GM10266 (cell line): ENCODE measurements around the gene EBF4.

ENCODE experiments used
- DNase-seq: peaks from one replicate; pipeline ENCODE4 v3.0.0; 2012; ENCODE audit errors: extremely low spot score
- CTCF ChIP-seq: IDR thresholded peaks from 2 replicates; pipeline ENCODE4 v1.5.1; 2012; ENCODE audit warnings: mild to moderate bottlenecking, low read depth; ENCODE audit not compliant: control insufficient read depth, insufficient read depth; ENCODE audit errors: missing control alignments

Gene EBF4

GRCh38 chr20:2755451-2756055, 63.0 kb downstream of the EBF4 start:
- TF ChIP-seq CTCF: no peak

GRCh38 chr20:2756056-2756611, 63.6 kb downstream of the EBF4 start:
- DNase-seq: peak; percentile 61
- peak; percentile 56 for TF ChIP-seq CTCF

More at GRCh38 chr20:2755451-2756055, 63.0 kb downstream of the EBF4 start:
- no peak for DNase-seq

GRCh38 chr20:2757001-2757400, 64.4 kb downstream of the EBF4 start:
- no peak for TF ChIP-seq CTCF
- no peak for DNase-seq

GRCh38 chr20:2757969-2758368, 65.4 kb downstream of the EBF4 start:
- no peak for DNase-seq
- no peak for TF ChIP-seq CTCF

GRCh38 chr20:2759143-2759542, 66.6 kb downstream of the EBF4 start:
- no peak for DNase-seq
- TF ChIP-seq CTCF: no peak

- no peak for DNase-seq
- TF ChIP-seq CTCF: no peak
Observed at GRCh38 chr20:2759603-2760296, 67.2 kb downstream of the EBF4 start.
